HG02870 (cell line): ENCODE measurements around the gene USP6NL.

Experiments used
- ATAC-seq: cut with Tn5 transposase; IDR thresholded peaks from one replicate; pipeline ENCODE4 v1.9.1; 2021; ENCODE audit warnings: mild to moderate bottlenecking, moderate library complexity; ENCODE audit not compliant: unreplicated experiment

USP6NL gene

DNA sequence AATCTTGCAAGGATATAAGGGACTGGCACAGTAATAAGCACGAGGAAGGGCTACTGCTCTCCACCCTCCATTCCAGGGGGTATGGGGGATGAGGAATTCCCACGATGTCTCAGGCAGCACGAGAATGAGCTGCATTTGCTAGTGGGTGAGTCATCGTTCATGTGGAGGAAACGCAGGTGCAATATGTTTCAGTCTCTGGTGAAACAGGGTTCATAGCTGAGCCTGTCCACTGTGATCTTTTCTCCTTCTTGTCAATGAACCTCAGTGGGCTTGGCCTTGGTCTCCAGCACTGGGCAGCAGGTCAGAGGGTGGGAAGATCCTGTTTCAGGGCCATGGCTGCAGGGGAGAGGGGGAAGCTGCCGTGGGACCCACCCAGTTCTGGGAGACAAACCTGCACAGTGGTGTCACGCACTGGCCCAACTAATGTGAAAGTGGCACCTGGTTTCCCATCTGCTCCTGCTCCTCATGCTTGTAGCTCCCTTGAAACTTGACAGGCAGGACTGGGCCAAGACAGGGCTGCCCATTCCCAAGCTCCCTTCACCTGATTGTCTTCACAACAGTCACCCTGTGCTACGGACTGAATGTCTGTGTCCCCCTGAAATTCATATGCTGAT is 181.9 kb downstream of the USP6NL start:
- no peak for ATAC-seq

DNA sequence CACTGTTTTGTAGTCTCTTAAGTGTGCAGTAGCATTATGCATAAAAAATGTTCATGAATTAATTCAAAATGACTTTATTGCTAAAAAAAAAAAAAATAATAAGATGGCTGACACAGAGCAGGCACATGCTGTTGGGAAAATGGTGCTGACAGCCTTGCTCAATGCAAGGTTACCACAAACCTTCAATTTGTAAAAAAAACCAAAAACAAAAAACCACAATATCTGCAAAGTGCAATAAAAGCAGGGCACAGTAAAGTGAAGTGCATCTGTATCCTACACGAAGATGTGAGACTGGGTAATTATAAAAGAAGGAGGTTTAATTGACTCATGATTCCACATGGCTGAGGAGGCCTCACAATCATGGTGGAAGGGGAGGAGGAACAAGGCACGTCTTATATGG is 185.8 kb downstream of the USP6NL start:
- no peak for ATAC-seq

DNA sequence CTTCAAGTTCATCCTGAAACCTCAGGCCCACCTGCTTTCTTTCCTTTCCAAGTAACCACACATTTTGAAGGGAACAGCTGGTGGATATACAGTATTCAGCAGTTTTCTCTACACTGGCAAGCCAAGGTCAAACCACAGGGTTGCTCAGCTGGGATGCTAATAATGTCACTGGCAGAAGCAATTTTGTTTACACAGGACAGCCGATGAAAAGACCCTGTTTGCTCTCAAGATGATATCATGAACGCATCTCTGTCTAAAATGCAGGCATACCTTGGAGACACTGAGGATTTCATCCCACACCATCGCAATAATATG is 186.2 kb downstream of the USP6NL start:
- ATAC-seq = no peak

DNA sequence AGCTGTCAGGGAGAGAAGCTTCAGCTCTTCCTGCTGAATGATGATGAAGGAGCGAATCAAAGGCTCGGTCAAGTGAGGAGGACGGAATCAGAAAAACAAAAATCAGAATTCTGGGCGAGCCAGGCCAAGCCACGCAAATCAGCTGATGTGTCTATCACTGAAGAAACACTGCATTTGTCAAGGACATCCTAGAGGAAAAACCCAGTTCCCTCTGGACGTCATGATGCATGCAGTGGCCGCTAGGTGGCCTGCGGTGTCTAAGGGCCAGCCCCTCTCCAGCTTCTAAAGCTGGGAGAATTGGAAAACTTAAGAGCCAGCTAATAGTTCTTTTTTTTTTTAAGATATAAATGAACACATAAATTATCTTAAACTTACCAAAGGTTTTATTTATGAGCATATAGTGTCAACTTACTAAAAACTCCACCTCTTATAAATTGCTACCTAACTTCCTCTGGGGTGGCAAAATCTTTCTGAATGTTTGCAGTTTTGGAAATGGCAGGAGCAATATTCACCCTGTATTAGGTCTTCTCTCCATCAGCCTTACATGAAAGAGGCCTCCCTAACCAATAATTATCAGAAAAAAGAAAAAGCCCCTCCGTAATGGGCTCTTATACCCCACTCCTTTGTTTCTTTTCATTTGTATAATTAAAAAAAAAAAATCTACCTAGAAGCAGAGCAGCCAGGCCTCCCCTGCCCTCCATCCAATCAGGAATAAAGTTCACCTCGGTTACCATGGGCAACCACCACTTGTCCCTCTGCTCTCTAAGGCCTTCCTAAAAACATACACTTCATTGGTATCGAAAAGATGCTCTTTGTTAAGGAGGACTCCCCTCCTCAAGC is 186.8 kb downstream of the USP6NL start:
- peak; percentile 61 for ATAC-seq

DNA sequence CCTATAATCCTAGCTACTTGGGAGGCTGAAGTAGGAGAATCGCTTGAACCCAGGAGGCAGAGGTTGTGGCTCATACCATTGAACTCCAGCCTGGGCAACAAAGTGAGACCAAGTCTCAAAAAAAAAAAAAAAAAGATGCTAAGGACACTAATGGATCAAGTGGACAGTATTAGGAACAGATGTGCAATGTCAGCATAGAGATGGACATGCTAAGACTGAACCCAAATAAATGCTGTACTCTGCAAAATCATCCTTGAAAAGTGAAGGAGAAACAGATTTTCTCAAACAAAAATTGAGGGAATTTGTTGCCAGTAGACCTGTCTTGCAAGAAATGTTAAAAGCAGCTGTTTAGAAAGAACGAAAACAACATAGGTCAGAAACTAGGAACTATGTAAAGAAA is 194.5 kb downstream of the USP6NL start:
- ATAC-seq = no peak

DNA sequence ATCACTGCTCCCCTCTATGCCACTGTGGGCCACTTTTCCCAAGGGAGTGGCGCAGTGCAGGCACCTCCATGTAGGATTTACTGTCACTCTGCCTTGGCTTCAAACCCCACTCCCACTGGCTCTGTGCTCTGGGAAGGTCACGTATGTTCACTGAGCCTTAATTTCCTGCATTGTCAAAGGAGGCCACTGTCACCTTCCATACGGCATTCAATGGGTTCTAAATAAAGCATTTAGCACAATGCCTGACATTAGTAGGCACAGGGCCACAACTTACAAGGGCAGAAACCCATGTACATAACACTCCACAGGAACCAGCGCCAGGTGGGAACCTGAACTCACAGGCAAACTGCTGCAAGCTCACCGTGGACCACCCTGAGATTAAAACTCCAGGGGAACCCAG is 196.4 kb downstream of the USP6NL start:
- ATAC-seq = no peak

DNA sequence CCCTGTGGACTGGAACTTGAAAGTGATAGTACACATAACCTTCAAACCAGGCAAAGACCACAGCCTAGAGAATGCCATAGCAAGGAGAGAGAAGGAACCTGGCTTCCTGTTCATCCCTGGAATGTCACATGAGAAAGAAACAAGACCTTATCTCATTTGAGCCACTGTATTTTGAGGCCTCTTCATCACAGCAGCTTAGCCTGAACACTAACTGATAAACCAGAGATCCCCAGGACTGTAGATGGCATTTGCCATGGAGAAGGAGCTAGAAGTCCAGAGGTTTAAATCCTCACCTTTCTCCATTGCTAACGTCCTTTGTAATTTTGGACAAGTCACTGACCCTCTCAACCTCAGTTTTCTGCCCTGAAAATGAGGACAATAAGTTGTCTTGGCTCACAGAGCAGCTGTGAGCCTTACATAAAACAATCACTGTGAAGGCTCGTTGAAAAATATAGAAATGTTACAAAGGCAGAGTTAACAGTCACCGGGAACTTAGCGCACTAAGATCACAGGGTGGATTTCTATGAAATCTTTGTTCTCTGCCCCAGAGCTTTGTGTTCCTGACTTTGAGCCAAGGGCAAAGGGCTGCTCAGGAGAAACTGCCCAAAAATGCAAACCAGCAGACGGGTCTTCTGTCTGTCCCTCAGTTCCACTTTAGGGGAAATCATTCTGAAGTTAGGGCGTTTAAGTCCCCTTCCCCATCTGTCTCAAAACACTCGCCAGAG is 197.0 kb downstream of the USP6NL start:
- ATAC-seq = no peak

DNA sequence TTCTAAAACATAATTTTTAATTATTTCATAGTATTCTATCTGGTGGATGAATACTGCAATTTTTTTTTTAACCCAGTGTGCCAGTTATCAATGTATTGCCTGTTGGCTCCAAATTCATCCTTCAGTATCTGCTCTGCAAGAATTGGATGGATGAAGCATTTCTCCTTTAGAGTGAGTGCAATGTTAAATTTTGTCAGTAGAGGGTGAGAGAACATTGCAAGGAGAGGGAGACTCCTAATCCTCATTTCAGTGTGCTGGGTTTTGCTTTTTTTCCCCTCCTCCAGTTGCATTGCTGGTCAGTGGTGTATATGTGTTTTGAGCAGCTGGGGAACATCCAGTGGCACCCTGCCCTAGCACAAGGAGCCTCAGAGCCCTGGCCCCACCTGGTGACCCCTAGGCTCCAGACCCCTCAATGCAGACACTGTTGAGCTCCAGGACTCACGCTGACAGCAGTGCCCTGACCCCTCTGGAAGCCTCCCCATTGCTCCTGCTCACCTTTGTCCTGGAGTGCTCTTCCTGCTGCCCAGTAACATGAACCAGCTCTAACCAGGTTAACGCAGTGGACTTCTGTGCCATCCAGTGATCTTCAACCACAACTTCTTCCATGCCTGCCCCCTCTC is 199.4 kb downstream of the USP6NL start:
- ATAC-seq = no peak

DNA sequence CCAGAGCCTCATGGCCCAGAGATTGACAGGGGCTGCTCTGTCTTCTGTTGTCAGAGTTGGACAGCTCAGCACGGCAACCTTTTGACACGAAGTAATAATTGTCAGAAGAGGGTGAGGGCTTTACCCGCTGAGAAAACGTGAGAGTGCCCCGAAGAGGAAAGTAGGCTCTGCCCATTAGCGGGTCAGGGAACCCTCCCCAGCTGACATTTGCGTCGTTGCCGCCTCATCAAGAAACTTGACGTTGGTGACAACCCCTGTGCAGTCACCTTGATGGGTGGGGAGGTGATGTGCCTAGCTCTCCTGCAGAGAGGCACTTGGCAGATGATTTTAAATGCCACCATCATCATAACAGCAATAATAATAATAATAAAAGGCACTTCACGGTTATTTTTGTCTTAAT is 202.1 kb downstream of the USP6NL start:
- no peak for ATAC-seq

DNA sequence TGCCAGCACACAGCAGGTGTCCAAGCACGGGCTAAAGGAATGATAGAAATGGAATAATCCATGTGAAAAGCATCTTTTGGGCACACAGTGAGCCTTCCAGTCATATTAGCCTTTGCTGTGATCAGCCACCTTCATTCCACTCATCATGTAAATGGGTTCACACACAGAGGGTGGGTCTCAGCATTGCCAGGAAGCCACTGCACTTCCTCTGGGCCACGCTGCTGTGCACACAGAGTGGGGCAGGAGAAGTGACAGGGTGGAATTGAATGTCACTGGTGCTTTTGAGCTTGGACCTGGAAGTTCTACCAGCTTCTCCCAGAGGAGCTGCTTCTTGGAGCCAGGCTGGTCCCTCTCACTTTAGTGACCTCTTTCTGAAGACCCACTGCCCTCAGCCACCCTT is 203.5 kb downstream of the USP6NL start:
- ATAC-seq = no peak

DNA sequence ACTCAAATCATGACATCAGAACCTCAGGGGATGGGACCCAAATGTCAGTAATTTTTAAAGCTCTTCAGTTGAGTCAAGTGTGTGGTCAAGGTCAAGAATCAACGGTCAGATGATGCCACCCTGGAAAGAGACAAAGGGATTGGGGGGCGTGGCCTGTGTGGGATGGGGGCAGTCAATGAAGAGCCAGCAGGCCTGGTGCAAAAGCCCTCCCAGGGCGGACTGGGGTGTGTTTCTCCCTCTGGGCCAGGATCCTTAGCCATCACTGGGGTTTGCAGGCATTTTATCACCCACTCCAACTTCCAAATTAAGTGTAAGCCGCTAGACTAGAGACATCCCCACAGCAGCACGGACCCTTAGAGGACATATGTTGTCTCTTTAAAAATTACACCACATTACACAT is 204.7 kb downstream of the USP6NL start:
- no peak for ATAC-seq

DNA sequence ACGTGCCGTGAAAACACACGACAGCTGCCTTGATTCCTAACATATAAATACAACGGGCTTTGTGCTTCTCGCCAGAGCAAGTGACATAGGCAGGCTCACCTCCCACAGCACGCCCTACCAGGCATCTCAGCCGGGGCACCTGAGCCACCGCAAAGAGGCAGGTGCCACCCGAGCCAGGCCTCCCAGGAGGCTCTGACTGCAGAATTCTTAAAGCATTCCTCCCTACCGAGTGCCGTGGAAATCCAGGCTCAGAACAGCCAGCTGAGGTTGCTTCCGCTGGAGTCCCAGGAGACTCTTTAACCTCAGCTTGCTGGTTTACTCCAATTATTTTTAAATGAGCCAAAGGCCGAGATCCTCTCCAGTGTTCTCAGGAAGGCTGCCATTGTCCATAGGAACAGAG is 206.5 kb downstream of the USP6NL start:
- no peak for ATAC-seq
